Measurements from ENCODE around the gene SH2D1B. TPM values are rescaled to one million over a fixed set of nuclear protein-coding genes. Genes with fewer than 3 reads are reported as not detected.

The SH2D1B gene
- total RNA-seq, 2 donors from 2014 or later, result not detected

DNA sequence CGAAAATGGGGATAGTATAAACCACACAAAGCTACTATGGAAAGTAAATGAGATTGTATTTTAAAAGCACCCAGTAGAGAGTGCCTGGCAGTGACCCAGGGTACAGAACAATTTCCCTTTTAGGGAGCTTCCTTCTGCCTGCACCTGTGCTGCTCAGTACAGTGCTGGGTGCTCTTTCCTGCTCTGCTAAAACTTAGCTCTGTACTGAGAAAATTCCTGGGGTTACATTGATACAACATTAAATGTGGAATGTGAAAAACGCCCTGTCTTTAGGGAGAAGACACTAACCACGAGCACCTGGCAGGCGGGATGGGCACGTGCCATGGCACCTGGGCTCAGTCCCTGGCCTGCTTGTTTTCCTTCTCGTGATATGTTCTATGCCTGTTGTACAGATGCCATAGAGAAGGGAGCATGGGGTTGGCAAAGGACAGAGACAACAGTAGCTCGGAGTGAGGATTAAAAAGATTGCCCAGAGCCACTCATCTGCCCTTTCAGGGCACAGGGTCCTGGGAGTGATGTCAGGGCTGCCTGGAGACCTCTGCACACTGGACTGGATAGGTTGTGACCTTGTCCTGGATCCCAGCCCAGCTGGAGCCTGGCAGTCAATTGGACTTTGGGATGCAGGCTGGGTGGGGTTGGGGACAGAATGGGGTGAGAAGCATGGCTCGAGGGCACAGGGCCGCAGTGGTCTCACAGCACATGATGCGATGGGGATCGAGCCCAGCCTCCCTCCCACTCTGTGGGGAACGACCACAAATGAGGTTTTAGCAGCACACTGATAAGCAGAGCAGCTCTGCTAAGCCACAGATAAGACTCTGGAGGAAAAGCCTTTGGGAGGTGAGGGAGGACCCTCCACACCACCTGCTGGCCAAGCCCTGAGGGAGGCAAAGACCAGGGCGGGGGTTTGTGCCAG lies 39.5 kb downstream of the SH2D1B start:
- intact Hi-C loops (cut with DNase I), result no loop called here
- Histone ChIP-seq H3K27ac (no peak overlapping the region), H3K4me3 (no peak overlapping the region), H3K36me3 (replicated peaks in 1 of 2; ENCODE audit: insufficient read depth in 1 of 2, low read depth in 2 of 2) (no peaks in the 10 kb centered on the region), H3K9me3 (no peaks in the 10 kb centered on the region), H3K4me1 (no peaks in the 10 kb centered on the region), H3K27me3 (no peaks in the 10 kb centered on the region)
- 61 to 69% methylated on average over 13 of the region's 13 CpGs for WGBS, 2 donors
- no peak for DNase-seq
- no peak for ATAC-seq
- TF ChIP-seq POLR2A (IDR thresholded peaks at IDR 0.05), result no peak
- TF ChIP-seq, protein P1, sequence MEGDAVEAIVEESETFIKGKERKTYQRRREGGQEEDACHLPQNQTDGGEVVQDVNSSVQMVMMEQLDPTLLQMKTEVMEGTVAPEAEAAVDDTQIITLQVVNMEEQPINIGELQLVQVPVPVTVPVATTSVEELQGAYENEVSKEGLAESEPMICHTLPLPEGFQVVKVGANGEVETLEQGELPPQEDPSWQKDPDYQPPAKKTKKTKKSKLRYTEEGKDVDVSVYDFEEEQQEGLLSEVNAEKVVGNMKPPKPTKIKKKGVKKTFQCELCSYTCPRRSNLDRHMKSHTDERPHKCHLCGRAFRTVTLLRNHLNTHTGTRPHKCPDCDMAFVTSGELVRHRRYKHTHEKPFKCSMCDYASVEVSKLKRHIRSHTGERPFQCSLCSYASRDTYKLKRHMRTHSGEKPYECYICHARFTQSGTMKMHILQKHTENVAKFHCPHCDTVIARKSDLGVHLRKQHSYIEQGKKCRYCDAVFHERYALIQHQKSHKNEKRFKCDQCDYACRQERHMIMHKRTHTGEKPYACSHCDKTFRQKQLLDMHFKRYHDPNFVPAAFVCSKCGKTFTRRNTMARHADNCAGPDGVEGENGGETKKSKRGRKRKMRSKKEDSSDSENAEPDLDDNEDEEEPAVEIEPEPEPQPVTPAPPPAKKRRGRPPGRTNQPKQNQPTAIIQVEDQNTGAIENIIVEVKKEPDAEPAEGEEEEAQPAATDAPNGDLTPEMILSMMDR (IDR thresholded peaks at IDR 0.05), result no peak

DNA sequence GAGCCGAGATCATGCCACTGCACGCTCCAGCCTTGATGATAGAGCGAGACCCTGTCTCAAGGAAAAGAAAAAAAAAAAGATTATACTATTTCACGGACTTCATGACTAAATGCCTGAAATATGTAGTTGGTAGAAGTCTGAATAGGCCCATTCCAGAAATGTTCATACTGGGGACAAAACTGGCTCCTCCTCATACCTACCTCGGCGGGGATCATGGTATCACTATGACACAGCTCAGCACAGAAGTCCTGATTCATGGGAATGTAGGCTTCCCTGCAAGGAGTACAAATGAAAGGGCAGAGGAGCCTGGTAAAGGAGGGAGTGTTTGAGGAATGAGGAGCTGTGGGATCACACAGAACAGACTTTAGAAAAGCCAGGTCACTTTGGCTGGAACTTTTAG lies 40.3 kb downstream of the SH2D1B start:
- no peaks in the 10 kb centered on the region for H3K27me3 ChIP-seq
- H3K9me3 ChIP-seq, result no peaks in the 10 kb centered on the region
- TF ChIP-seq, protein P1 (IDR thresholded peaks at IDR 0.05), result no peak
- TF ChIP-seq POLR2A (IDR thresholded peaks at IDR 0.05), result no peak
- no peak overlapping the region for H3K27ac ChIP-seq
- peaks cover 0 to 2% of the 10 kb centered on the region in 2 donors for H3K36me3 ChIP-seq (replicated peaks in 1 of 2; ENCODE audit: insufficient read depth in 1 of 2, low read depth in 2 of 2)
- H3K4me3 ChIP-seq, result no peak overlapping the region
- intact Hi-C loops (cut with DNase I), result no loop called here
- no peaks in the 10 kb centered on the region for H3K4me1 ChIP-seq
- WGBS, 2 donors, result 90 to 91% methylated on average over 6 of the region's 6 CpGs
- ATAC-seq, result no peak
- no peak for DNase-seq

DNA sequence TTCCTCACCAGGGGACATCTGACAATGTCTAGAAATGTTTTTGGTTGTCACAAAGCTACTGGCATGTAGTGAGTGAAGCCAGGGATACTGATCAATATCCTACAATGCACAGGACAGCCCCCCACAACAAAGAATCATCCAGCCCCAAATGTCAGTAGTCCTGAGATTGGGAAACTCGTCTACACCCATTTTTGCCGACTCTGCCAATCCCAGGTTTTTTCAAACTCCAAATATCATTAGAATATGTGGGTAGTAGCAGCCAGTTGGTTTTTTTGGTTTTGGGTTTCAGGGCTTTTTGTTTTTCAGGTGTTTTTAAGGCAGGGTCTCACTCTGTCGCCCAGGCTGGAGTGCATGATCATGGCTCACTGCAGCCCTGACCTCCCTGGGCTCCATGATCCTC lies 41.2 kb downstream of the SH2D1B start:
- Histone ChIP-seq H3K36me3 (replicated peaks in 1 of 2; ENCODE audit: insufficient read depth in 1 of 2, low read depth in 2 of 2) (peaks cover 0 to 2% of the 10 kb centered on the region in 2 donors), H3K27me3 (no peaks in the 10 kb centered on the region), H3K9me3 (no peaks in the 10 kb centered on the region), H3K4me1 (no peaks in the 10 kb centered on the region), H3K27ac (no peak overlapping the region), H3K4me3 (no peak overlapping the region)
- DNase-seq (no peak), ATAC-seq (no peak)
- 85 to 97% methylated on average over 3 of the region's 3 CpGs for WGBS, 2 donors
- intact Hi-C loops (cut with DNase I), result no loop called here
- TF ChIP-seq, protein P1 (IDR thresholded peaks at IDR 0.05), result no peak
- no peak for TF ChIP-seq POLR2A (IDR thresholded peaks at IDR 0.05)

DNA sequence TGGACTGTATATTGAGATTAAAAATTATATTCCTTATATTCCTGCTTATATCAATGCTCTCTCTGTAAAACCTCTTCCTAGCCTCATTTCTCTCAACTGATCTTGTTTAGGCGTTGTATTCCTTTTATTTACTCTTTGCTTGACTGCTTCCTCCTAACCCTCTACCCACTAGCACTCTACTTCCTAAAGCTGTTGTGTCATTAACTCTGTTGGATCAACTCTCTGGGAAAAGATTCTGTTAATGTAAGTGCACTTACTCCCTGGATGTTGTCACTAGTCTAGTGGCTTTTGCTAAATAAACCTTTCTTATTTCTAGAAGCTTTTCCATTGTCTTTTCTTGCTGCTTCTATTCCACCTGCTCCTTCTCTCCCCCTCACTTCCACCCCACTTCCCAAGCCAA lies 41.8 kb downstream of the SH2D1B start:
- Histone ChIP-seq H3K36me3 (replicated peaks in 1 of 2; ENCODE audit: insufficient read depth in 1 of 2, low read depth in 2 of 2) (peaks cover 0 to 2% of the 10 kb centered on the region in 2 donors), H3K4me3 (no peak overlapping the region), H3K27me3 (no peaks in the 10 kb centered on the region), H3K9me3 (no peaks in the 10 kb centered on the region), H3K4me1 (no peaks in the 10 kb centered on the region), H3K27ac (no peak overlapping the region)
- WGBS, 2 donors, result 93 to 100% methylated on average over 1 of the region's 1 CpG
- intact Hi-C loops (cut with DNase I), result no loop called here
- DNase-seq (no peak), ATAC-seq (no peak)
- no peak for TF ChIP-seq POLR2A (IDR thresholded peaks at IDR 0.05)
- TF ChIP-seq, protein P1 (IDR thresholded peaks at IDR 0.05), result no peak

DNA sequence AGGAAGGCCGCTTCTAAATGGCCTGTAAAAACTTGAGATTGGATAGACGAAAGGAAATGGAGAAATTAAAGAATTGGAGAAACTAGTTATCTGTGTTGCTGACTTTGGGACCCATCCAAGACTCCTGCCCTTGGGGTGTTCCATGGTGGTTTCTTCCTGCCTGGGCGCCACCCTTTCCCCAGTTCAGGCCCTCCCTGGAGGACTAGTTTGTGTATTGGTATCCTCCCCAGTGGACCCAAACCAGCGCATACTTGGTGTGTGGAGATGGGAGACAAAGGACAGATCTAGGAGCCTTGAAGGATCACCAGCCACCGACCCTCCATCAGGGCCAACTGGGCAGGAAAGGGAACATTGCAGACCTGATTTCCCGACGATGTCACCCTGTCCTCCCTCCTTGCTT lies 42.4 kb downstream of the SH2D1B start:
- H3K36me3 ChIP-seq (replicated peaks in 1 of 2; ENCODE audit: insufficient read depth in 1 of 2, low read depth in 2 of 2), result peaks cover 0 to 2% of the 10 kb centered on the region in 2 donors
- 91 to 95% methylated on average over 7 of the region's 7 CpGs for WGBS, 2 donors
- TF ChIP-seq, protein P1 (IDR thresholded peaks at IDR 0.05), result no peak
- no peak for TF ChIP-seq POLR2A (IDR thresholded peaks at IDR 0.05)
- H3K27ac ChIP-seq, result no peak overlapping the region
- H3K4me3 ChIP-seq, result no peak overlapping the region
- ATAC-seq, result no peak
- H3K4me1 ChIP-seq, result no peaks in the 10 kb centered on the region
- no peak for DNase-seq
- intact Hi-C loops (cut with DNase I), result no loop called here
- no peaks in the 10 kb centered on the region for H3K9me3 ChIP-seq
- no peaks in the 10 kb centered on the region for H3K27me3 ChIP-seq

All from body of pancreas (tissue), 4 donors.